Left renal pelvis (tissue), 4 donors: ENCODE results near the gene CAPN12. TPM values are rescaled to one million over a fixed set of nuclear protein-coding genes. Genes with fewer than 3 reads are reported as not detected.

Experiments used
- DNase-seq, 4 donors: peaks; one replicate each; pipeline ENCODE4 v3.0.0-alpha.2; 2013; ENCODE audit warnings: low read depth in 4 of 4, low spot score in 3 of 4
- polyA plus RNA-seq, 4 donors: library from polyadenylated mRNA; unstranded; fragments of 120-200 nt; gene quantifications; one replicate each; pipeline ENCODE4 v1.2.1, GENCODE V29; 2013; ENCODE audit not compliant: insufficient read length in 4 of 4

The CAPN12 gene
- polyA plus RNA-seq, 4 donors, result 0.41 to 10.6 (median 5.4) TPM

GRCh38 chr19:38739440-38740256 lies 4.6 kb downstream of the CAPN12 start:
- DNase-seq, result no peak

DNA sequence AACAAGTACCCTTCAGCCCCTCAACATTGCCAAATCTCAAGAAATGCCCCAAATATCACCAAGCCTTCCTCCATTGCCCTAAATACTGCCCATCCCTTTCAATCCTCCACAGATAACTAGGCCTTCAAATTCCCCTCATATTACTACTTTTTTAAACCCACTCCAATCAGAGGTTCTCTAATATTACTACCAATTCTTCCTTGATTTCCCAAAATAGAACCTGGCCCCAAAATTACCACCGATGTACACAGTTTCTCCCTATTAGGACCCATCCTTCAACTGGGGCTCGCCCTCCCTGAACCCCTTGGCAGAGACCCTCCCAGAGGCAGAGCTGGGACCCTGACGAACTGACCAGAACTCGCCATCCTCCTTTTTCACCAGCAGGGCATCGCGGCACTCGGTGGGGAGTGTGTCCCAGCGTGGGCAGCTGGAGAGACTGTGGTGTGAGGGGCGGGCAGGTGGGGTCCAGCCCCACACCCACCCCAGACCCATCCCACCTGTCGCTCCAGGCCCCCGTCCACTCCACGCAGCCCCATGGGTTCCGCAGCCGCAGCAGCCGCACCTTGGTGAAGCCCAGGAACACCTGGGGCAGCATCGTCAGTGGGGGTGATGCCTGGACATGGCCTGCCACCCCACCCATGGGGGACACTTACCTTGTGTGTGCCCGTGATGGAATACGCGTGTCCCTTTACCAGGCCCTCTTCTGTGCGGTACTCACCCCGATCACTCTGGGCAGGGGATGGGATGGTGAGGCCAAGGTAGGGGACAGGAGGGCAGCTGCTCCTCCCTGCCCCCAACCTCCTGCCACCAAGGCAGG lies 6.1 kb downstream of the CAPN12 start:
- DNase-seq, result no peak

GRCh38 chr19:38737281-38737865 lies 6.9 kb downstream of the CAPN12 start:
- DNase-seq, result no peak

- DNase-seq, result no peak
Observed at GRCh38 chr19:38736413-38737280, 7.6 kb downstream of the CAPN12 start.

DNA sequence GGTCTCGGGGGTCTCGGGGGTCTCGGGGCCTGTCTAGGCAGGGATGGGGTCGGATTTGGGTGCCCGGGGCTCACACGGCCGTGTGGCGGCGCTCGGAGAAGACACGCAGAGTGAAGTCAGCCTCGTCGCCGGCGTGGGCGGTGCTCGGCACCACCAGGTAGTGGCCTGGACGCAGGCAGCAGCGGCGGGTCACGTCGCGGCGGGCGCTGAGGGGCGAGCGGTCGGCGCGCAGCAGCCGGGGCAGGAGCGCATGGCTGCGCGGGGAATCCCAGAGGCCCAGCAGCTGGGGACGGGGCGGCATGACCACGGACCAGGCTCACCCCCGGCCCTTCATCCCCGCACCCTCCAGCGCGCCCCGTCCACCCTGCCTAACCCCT lies 8.2 kb downstream of the CAPN12 start:
- DNase-seq, result no peak

- no peak for DNase-seq
Observed at GRCh38 chr19:38735257-38735686, 9.0 kb downstream of the CAPN12 start.

DNA sequence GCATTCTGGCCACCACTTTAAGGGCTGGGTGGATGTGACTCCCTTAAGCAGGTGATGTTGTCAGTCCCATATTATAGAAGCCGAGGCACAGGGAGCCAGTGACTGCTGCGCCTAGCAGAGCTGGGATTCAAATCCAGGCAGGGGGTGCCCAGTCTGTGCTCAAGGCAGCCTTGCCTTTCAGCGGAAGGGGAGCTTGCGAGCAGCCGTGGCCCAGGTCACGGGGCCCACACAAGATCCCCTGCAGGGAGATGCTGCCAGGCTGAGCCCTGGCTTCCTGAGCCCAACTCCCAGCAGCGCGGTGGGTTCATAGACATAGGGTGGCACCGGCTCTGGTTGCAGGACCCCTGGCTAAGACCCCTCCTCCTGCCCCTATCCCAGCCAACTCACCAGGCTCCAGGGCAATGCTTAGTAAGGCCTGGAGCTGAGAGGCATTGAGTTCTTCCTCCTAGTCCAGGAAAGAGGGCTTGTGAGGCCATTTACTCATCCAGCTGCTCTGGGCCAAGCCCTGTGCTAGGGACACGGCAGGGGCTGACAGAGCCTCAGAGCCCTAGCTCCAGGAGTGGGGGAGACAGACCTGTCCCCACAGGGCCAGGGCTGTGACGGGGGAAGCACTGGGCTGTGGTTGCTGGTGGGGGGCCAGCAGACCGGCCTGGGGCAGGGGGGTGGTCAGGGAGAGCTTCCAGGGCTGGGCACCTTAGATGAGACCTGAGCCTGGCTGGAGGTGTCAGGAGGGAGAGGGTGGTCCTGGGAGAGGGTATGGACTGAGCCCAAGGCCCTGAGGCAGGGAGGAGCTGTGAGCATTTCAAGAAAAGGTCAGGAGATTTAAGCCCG lies 9.6 kb downstream of the CAPN12 start:
- no peak for DNase-seq

- DNase-seq, result no peak
Observed at GRCh38 chr19:38734176-38734425, 10.2 kb downstream of the CAPN12 start.

GRCh38 chr19:38733493-38734175 lies 10.6 kb downstream of the CAPN12 start:
- DNase-seq, result no peak

DNA sequence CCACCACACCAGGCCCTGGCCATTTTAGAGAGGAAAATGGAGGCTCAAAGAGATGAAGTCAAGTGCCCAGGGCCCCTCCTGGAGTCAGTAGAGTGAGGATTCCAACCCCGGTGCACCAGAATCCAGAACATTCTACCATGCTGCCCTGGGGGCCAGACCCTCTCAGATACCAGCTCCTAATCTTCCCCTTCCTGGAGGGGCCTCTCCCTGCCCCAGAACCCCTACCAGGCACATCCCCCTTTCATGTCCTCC lies 11.1 kb downstream of the CAPN12 start:
- DNase-seq, result no peak

DNA sequence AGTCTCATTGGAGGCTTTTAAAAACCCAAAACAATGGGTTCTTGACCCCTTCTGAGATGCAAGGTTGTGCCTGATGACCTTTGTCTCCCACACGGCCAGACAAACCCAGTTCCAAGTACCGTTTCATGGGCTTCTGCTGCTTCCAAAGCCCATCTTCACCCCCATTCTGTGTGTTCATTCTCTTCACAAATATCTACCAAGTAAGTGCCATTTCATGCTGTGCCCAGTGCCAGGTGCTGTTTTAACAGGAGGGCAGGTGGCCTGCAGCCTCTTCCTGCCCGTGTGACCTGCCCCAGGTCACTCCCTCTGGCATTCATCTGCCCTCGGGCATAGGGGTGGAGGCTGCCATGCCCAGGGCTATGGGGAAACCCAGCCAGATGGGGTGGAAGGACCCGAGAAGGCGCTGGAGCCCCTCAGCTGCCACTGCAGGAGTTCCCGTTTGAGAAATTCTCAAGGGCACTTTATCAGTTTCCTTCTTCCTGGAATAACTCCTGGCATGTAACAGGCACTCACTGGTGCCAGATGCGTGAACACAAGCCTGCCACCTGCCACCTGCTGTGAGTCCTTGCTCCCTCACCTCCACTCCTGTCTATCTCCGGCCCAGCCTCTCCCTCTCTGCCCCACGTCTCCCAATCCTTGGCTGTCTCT lies 12.5 kb downstream of the CAPN12 start:
- DNase-seq, result no peak

- DNase-seq, result no peak
Observed at GRCh38 chr19:38730731-38731589, 13.3 kb downstream of the CAPN12 start.

DNA sequence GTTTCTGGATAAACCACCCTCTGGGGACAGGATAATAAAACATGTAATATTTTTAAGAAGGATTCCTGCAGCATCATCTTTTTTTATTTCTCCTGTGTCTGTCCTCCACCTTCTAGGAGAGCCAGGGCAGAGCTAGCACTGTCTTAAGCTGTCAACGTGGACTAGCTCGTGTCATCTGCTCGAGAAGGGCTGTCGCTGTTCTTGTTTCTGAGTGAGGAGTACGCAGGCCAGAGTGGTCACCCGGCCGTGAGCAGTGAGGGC lies 13.9 kb downstream of the CAPN12 start:
- DNase-seq, result no peak

GRCh38 chr19:38729653-38730469 lies 14.4 kb downstream of the CAPN12 start:
- DNase-seq, result no peak

- no peak for DNase-seq
Observed at GRCh38 chr19:38728752-38729541, 15.3 kb downstream of the CAPN12 start.

DNA sequence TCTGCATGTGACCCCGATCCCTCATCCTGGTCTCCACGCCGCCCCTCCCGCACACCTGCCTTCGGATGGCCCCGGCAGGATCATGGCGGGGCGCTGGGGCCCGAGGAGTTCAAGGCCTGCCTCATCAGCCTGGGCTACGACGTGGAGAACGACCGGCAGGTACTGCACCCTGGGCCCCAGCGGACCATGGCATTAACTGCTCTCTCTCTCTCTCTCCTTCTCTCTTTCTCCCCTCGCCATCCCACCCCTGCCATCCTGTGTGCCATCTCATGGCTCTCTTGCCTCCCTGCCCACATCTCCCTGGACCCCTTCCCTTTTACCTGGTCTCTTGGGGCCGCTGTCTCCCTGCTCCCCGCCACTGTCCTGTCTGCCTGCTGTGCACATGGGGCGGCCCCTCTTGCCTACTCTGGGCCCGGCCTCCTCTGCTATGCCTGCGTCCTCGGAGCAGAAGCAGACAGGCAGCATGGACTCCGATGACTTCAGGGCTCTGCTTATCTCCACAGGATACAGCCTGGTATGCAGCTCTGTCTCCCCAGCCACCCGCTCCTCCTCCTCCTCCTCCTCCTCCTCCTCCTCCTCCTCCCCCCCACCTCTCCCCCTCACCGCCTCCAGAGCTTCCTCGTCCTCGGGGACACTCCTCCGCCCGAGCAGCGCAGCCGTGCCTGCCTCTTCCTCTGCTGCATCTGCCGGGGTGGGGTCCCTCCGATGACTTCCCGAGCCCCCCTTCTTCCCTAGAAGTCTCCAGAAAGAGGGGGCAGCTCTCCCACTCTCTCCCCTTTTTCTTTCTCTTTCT lies 16.2 kb downstream of the CAPN12 start:
- DNase-seq, result no peak
